ENCODE results near the gene USP24.

GRCh38 chr1:55074455-55074854 is 140.7 kb downstream of the USP24 start:
- TF ChIP-seq CTCF (IDR thresholded peaks at IDR 0.05): no peak
- TF ChIP-seq POLR2A (IDR thresholded peaks at IDR 0.05): no peak
